Measurements from ENCODE around the gene CBARP. TPM values are rescaled to one million over a fixed set of nuclear protein-coding genes. Genes with fewer than 3 reads are reported as not detected.

CBARP gene
- total and polyA plus RNA-seq, 4 donors: 0.05 to 0.25 (median 0.06) TPM; not detected in 1

DNA sequence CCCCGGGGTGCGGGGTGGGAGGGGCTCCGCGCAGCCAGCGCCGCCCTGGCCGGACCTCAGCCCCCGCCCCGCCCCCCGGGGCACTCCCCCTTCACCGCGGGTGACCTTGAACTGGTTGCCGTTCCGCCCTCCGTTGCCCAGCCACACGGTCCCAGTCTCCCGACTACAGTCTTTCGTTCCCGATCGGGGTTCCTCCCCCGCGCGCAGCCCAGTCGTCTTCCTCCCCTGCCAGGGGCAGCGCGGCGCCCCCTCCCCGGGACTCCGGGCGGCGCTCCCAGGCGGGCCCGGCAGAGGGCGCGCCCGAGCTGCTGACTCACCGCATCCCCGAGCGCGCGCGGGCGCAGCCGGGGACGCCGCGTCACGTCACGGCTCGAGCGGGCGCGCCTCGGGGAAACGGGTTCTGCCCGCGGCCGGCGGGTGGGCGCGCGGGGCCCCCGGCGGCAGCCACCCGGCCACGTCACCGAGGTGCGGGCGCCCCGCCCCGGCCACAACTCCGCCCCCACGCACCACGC is 11.0 kb upstream of the CBARP start:
- WGBS: under 1% methylated on average over 74 of the region's 74 CpGs
- Histone ChIP-seq H3K9ac (ENCODE audit: low read depth in 1 of 2, low read length in 2 of 2) (peak overlapping the region; percentile 10 to 27), H3K27me3 (ENCODE audit: control insufficient read depth in 4 of 4, insufficient read depth in 4 of 4, low read length in 3 of 4) (no peaks in the 10 kb centered on the region), H3K4me3 (ENCODE audit: low read depth in 1 of 3, low read length in 3 of 3) (peak overlapping the region; percentile 47 to 75 (median 62)), H3K9me3 (ENCODE audit: control insufficient read depth in 4 of 4, low read length in 3 of 4) (no peaks in the 10 kb centered on the region), H3K4me1 (ENCODE audit: control insufficient read depth in 4 of 4, insufficient read depth in 4 of 4, low read length in 3 of 4) (peaks cover 24 to 66% (median 43%) of the 10 kb centered on the region in 4 donors), H3K36me3 (ENCODE audit: control insufficient read depth in 4 of 4, insufficient read depth in 3 of 4, low read depth in 1 of 4, low read length in 3 of 4) (peaks cover 0 to 4% (median 0%) of the 10 kb centered on the region in 4 donors), H3K27ac (ENCODE audit: low read depth in 1 of 2, low read length in 2 of 2) (peak overlapping the region; percentile 97 to 99)
- DNase-seq (ENCODE audit: low spot score): peak; percentile 79
- TF ChIP-seq RAD21 (IDR thresholded peaks at IDR 0.05) (no peak), JUND (IDR thresholded peaks at IDR 0.05) (no peak), GABPA (IDR thresholded peaks at IDR 0.05 in 1 of 2, conservative IDR thresholded peaks at IDR 0.05 in 1 of 2) (no peak), FOXA1 (IDR thresholded peaks at IDR 0.05) (no peak), TAF1 (conservative IDR thresholded peaks at IDR 0.05) (peak; percentile 7), EGR1 (IDR thresholded peaks at IDR 0.05; ENCODE audit: low read depth in 2 of 2) (no peak), HNF4G (IDR thresholded peaks at IDR 0.05) (no peak), SP1 (IDR thresholded peaks at IDR 0.05) (no peak)
- TF ChIP-seq, protein P1, sequence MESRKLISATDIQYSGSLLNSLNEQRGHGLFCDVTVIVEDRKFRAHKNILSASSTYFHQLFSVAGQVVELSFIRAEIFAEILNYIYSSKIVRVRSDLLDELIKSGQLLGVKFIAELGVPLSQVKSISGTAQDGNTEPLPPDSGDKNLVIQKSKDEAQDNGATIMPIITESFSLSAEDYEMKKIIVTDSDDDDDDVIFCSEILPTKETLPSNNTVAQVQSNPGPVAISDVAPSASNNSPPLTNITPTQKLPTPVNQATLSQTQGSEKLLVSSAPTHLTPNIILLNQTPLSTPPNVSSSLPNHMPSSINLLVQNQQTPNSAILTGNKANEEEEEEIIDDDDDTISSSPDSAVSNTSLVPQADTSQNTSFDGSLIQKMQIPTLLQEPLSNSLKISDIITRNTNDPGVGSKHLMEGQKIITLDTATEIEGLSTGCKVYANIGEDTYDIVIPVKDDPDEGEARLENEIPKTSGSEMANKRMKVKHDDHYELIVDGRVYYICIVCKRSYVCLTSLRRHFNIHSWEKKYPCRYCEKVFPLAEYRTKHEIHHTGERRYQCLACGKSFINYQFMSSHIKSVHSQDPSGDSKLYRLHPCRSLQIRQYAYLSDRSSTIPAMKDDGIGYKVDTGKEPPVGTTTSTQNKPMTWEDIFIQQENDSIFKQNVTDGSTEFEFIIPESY (IDR thresholded peaks at IDR 0.05): no peak
- TF ChIP-seq, protein P2, sequence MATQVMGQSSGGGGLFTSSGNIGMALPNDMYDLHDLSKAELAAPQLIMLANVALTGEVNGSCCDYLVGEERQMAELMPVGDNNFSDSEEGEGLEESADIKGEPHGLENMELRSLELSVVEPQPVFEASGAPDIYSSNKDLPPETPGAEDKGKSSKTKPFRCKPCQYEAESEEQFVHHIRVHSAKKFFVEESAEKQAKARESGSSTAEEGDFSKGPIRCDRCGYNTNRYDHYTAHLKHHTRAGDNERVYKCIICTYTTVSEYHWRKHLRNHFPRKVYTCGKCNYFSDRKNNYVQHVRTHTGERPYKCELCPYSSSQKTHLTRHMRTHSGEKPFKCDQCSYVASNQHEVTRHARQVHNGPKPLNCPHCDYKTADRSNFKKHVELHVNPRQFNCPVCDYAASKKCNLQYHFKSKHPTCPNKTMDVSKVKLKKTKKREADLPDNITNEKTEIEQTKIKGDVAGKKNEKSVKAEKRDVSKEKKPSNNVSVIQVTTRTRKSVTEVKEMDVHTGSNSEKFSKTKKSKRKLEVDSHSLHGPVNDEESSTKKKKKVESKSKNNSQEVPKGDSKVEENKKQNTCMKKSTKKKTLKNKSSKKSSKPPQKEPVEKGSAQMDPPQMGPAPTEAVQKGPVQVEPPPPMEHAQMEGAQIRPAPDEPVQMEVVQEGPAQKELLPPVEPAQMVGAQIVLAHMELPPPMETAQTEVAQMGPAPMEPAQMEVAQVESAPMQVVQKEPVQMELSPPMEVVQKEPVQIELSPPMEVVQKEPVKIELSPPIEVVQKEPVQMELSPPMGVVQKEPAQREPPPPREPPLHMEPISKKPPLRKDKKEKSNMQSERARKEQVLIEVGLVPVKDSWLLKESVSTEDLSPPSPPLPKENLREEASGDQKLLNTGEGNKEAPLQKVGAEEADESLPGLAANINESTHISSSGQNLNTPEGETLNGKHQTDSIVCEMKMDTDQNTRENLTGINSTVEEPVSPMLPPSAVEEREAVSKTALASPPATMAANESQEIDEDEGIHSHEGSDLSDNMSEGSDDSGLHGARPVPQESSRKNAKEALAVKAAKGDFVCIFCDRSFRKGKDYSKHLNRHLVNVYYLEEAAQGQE (IDR thresholded peaks at IDR 0.05): no peak
- TF ChIP-seq, protein P3, sequence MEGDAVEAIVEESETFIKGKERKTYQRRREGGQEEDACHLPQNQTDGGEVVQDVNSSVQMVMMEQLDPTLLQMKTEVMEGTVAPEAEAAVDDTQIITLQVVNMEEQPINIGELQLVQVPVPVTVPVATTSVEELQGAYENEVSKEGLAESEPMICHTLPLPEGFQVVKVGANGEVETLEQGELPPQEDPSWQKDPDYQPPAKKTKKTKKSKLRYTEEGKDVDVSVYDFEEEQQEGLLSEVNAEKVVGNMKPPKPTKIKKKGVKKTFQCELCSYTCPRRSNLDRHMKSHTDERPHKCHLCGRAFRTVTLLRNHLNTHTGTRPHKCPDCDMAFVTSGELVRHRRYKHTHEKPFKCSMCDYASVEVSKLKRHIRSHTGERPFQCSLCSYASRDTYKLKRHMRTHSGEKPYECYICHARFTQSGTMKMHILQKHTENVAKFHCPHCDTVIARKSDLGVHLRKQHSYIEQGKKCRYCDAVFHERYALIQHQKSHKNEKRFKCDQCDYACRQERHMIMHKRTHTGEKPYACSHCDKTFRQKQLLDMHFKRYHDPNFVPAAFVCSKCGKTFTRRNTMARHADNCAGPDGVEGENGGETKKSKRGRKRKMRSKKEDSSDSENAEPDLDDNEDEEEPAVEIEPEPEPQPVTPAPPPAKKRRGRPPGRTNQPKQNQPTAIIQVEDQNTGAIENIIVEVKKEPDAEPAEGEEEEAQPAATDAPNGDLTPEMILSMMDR (IDR thresholded peaks at IDR 0.05; ENCODE audit: low read depth, low read length, missing input control): peak; percentile 75
- TF ChIP-seq, protein P4, sequence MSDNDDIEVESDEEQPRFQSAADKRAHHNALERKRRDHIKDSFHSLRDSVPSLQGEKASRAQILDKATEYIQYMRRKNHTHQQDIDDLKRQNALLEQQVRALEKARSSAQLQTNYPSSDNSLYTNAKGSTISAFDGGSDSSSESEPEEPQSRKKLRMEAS (IDR thresholded peaks at IDR 0.05): no peak
- TF ChIP-seq, protein P5, sequence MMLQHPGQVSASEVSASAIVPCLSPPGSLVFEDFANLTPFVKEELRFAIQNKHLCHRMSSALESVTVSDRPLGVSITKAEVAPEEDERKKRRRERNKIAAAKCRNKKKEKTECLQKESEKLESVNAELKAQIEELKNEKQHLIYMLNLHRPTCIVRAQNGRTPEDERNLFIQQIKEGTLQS (IDR thresholded peaks at IDR 0.05): no peak

Data from liver (tissue), 9 donors.